CD8-positive, alpha-beta memory T cell (primary cell): Measurements from ENCODE around the gene AMZ2. TPM values are rescaled to one million over a fixed set of nuclear protein-coding genes. Genes with fewer than 3 reads are reported as not detected.
A peak's percentile ranks its signal among the peaks of the same experiment; 100 is the strongest.
"Not testable (repeated sequence)": the region's sequence is repeated elsewhere in the genome, so short reads cannot be mapped to it uniquely, and the experiment has no call there.

Source experiments
- CTCF ChIA-PET: fragments of 350-600 bp; sonication (Branson Sonifier 250); formaldehyde crosslinking; loops from one replicate; lab custom pipeline; 2021; ENCODE audit warnings: antibody characterized with exemption; lab: Charles Lee
- POLR2A ChIA-PET: fragments of 350-600 bp; sonication (Branson Sonifier 250); formaldehyde crosslinking; loops from one replicate; lab custom pipeline; 2021; ENCODE audit warnings: antibody characterized with exemption; lab: Charles Lee
- DNase-seq, 5 donors: peaks; one replicate each; pipeline versions ENCODE4 v3.0.0 to v3.0.0-alpha.2; 2020 to 2022; ENCODE audit warnings: mixed read lengths in 1 of 5
- H3K27ac ChIP-seq: one replicate; pipeline ENCODE4 v1.7.0; 2013; ENCODE audit warnings: low read depth, mild to moderate bottlenecking, low read length, moderate library complexity
- H3K27me3 ChIP-seq: 2 replicates; pipeline ENCODE4 v1.7.0; 2013; ENCODE audit warnings: low read length, mild to moderate bottlenecking; ENCODE audit not compliant: insufficient read depth, poor library complexity, severe bottlenecking
- H3K36me3 ChIP-seq: 2 replicates; pipeline ENCODE4 v1.7.0; 2013; ENCODE audit warnings: mild to moderate bottlenecking, low read length, moderate library complexity; ENCODE audit not compliant: insufficient read depth
- H3K4me1 ChIP-seq: 2 replicates; pipeline ENCODE4 v1.7.0; 2013; ENCODE audit warnings: mild to moderate bottlenecking, low read length, moderate library complexity; ENCODE audit not compliant: insufficient read depth
- H3K4me3 ChIP-seq: 2 replicates; pipeline ENCODE4 v1.7.0; 2013; ENCODE audit warnings: mild to moderate bottlenecking, low read length
- H3K9me3 ChIP-seq: 2 replicates; pipeline ENCODE4 v1.7.0; 2013; ENCODE audit warnings: mild to moderate bottlenecking, low read length
- H3K27ac Mint-ChIP-seq, 8 donors: one replicate each; pipeline ENCODE4 v1.8.0; 2020 to 2021; ENCODE audit warnings: mixed read lengths in 8 of 8, mild to moderate bottlenecking in 6 of 8, inconsistent platforms in 3 of 8, moderate library complexity in 3 of 8
- H3K27me3 Mint-ChIP-seq, 2 donors: one replicate each; pipeline ENCODE4 v1.8.0; 2020 to 2021; ENCODE audit warnings: mixed read lengths in 2 of 2, mild to moderate bottlenecking in 1 of 2, moderate library complexity in 1 of 2
- H3K36me3 Mint-ChIP-seq, 3 donors: one replicate each; pipeline ENCODE4 v1.8.0; 2020 to 2021; ENCODE audit warnings: mixed read lengths in 3 of 3, inconsistent platforms in 1 of 3, mild to moderate bottlenecking in 1 of 3
- H3K4me1 Mint-ChIP-seq, 3 donors: one replicate each; pipeline ENCODE4 v1.8.0; 2020 to 2021; ENCODE audit warnings: mixed read lengths in 3 of 3, inconsistent platforms in 1 of 3, mild to moderate bottlenecking in 1 of 3
- H3K4me3 Mint-ChIP-seq, 7 donors: one replicate each; pipeline ENCODE4 v1.8.0; 2020 to 2021; ENCODE audit warnings: mixed read lengths in 7 of 7, mild to moderate bottlenecking in 6 of 7, moderate library complexity in 4 of 7, inconsistent platforms in 2 of 7
- H3K9me3 Mint-ChIP-seq, 5 donors: one replicate each; pipeline ENCODE4 v1.8.0; 2020 to 2022; ENCODE audit warnings: mixed read lengths in 5 of 5, mild to moderate bottlenecking in 3 of 5, moderate library complexity in 2 of 5, inconsistent platforms in 1 of 5
- polyA plus RNA-seq: library from polyadenylated mRNA; unstranded; fragments of 300-500 nt; fragmentation: Illumina TruSeq; gene quantifications from one replicate; pipeline ENCODE4 v1.2.3, GENCODE V29; 2021
- total RNA-seq, 2 experiments: library from RNA; stranded (reverse); gene quantifications; one replicate each; pipeline ENCODE4 v1.2.3, GENCODE V29; 2021

The AMZ2 gene
- total and polyA plus RNA-seq, 3 experiments from 2014 or later = 113 to 141 (median 118) TPM

GRCh38 chr17:68204736-68205135, 43.1 kb upstream of the AMZ2 start:
- ChIA-PET POLR2A (interaction anchor here (0.6 to 4.3 kb wide), 8 partner anchors 24 to 256 kb away, joined by 3 to 53 read pairs (median 4); partner anchors contain the start of gene AMZ2), CTCF (interaction anchor here (0.8 to 8.1 kb wide), 28 partner anchors 8 to 261 kb away, joined by 3 to 123 read pairs (median 4); partner anchors contain the start of genes AMZ2, ARSG, SLC16A6 and WIPI1)

GRCh38 chr17:68205251-68205807, 42.5 kb upstream of the AMZ2 start:
- H3K4me3 Mint-ChIP-seq = peak overlapping the region; percentile 87 to 97 (median 91)
- no peaks in the 10 kb centered on the region for H3K9me3 Mint-ChIP-seq
- peaks cover 14% of the 10 kb centered on the region for H3K4me1 ChIP-seq
- ChIA-PET POLR2A (interaction anchor here (0.6 to 4.3 kb wide), 19 partner anchors 9 to 255 kb away, joined by 3 to 53 read pairs (median 5); partner anchors contain the start of genes AMZ2, ARSG and SLC16A6), CTCF (interaction anchor here (0.6 to 8.1 kb wide), 39 partner anchors 8 to 261 kb away, joined by 3 to 123 read pairs (median 4); partner anchors contain the start of genes AMZ2 and WIPI1)
- H3K27me3 Mint-ChIP-seq = peaks cover 0 to 2% of the 10 kb centered on the region in 2 donors
- peaks cover 29 to 48% (median 32%) of the 10 kb centered on the region in 3 donors for H3K4me1 Mint-ChIP-seq
- H3K36me3 ChIP-seq = peaks cover 4% of the 10 kb centered on the region
- peak overlapping the region; percentile 69 for H3K27ac ChIP-seq
- no peaks in the 10 kb centered on the region for H3K9me3 ChIP-seq
- peak; percentile 88 to 92 (median 90) for DNase-seq
- peaks cover 0 to 28% (median 6%) of the 10 kb centered on the region in 3 donors for H3K36me3 Mint-ChIP-seq
- H3K4me3 ChIP-seq = peak overlapping the region; percentile 58
- no peaks in the 10 kb centered on the region for H3K27me3 ChIP-seq
- peak overlapping the region; percentile 84 to 96 (median 90) for H3K27ac Mint-ChIP-seq

More at GRCh38 chr17:68204736-68205135, 43.1 kb upstream of the AMZ2 start:
- Mint-ChIP-seq H3K9me3 (no peaks in the 10 kb centered on the region), H3K36me3 (peaks cover 0 to 26% (median 3%) of the 10 kb centered on the region in 3 donors), H3K27ac (peak overlapping the region in 7 of 8 donors; percentile 26 to 96 (median 66)), H3K4me1 (peaks cover 32 to 49% (median 34%) of the 10 kb centered on the region in 3 donors), H3K4me3 (peak overlapping the region; percentile 87 to 97 (median 91)), H3K27me3 (peaks cover 0 to 2% of the 10 kb centered on the region in 2 donors)
- no peak for DNase-seq
- Histone ChIP-seq H3K36me3 (no peaks in the 10 kb centered on the region), H3K9me3 (no peaks in the 10 kb centered on the region), H3K4me3 (peak overlapping the region; percentile 58), H3K4me1 (peaks cover 20% of the 10 kb centered on the region), H3K27ac (peak overlapping the region; percentile 69), H3K27me3 (no peaks in the 10 kb centered on the region)

- DNase-seq = peak in 4 of 5 donors; percentile 20 to 80 (median 58)
- H3K27ac ChIP-seq = peak overlapping the region; percentile 69
- ChIA-PET CTCF (interaction anchor here (0.6 to 8.1 kb wide), 23 partner anchors 9 to 260 kb away, joined by 3 to 123 read pairs (median 5); partner anchors contain the start of gene AMZ2), POLR2A (interaction anchor here (0.5 to 4.3 kb wide), 21 partner anchors 9 to 254 kb away, joined by 3 to 53 read pairs (median 5); partner anchors contain the start of genes AMZ2, ARSG and SLC16A6)
- peaks cover 0 to 36% (median 14%) of the 10 kb centered on the region in 3 donors for H3K36me3 Mint-ChIP-seq
- H3K4me3 ChIP-seq = peak overlapping the region; percentile 91
- H3K27ac Mint-ChIP-seq = peak overlapping the region; percentile 86 to 95 (median 91)
- peaks cover 8% of the 10 kb centered on the region for H3K4me1 ChIP-seq
- no peaks in the 10 kb centered on the region for H3K27me3 ChIP-seq
- peaks cover 0 to 2% of the 10 kb centered on the region in 2 donors for H3K27me3 Mint-ChIP-seq
- peaks cover 8% of the 10 kb centered on the region for H3K36me3 ChIP-seq
- peak overlapping the region; percentile 88 to 97 (median 91) for H3K4me3 Mint-ChIP-seq
- no peaks in the 10 kb centered on the region for H3K9me3 ChIP-seq
- no peaks in the 10 kb centered on the region for H3K9me3 Mint-ChIP-seq
- H3K4me1 Mint-ChIP-seq = peaks cover 33 to 48% (median 36%) of the 10 kb centered on the region in 3 donors
Observed at GRCh38 chr17:68205808-68206720, 41.8 kb upstream of the AMZ2 start.

- no peak overlapping the region for H3K4me3 ChIP-seq
- DNase-seq = no peak
- POLR2A ChIA-PET = interaction anchor here (0.6 kb wide), 1 partner anchor 83 kb away, joined by 3 read pairs; the partner anchor contains the start of gene SLC16A6
- peaks cover 6% of the 10 kb centered on the region for H3K4me1 ChIP-seq
- Mint-ChIP-seq H3K27me3 (peaks cover 0 to 2% of the 10 kb centered on the region in 2 donors), H3K27ac (peak overlapping the region in 1 of 8 donors; percentile 95), H3K4me1 (peaks cover 32 to 44% (median 41%) of the 10 kb centered on the region in 3 donors), H3K36me3 (peaks cover 2 to 41% (median 15%) of the 10 kb centered on the region in 3 donors), H3K4me3 (peak overlapping the region in 6 of 7 donors; percentile 10 to 91 (median 70)), H3K9me3 (no peaks in the 10 kb centered on the region)
- peaks cover 8% of the 10 kb centered on the region for H3K36me3 ChIP-seq
- H3K27me3 ChIP-seq = no peaks in the 10 kb centered on the region
- no peak overlapping the region for H3K27ac ChIP-seq
- CTCF ChIA-PET = interaction anchor here (1.2 to 1.4 kb wide), 2 partner anchors 13 to 45 kb away, joined by 3 read pairs; no protein-coding TSS in a partner anchor
- no peaks in the 10 kb centered on the region for H3K9me3 ChIP-seq
Observed at GRCh38 chr17:68207651-68208253, 40.1 kb upstream of the AMZ2 start.

- POLR2A ChIA-PET = interaction anchor here (0.6 kb wide), 1 partner anchor 82 kb away, joined by 3 read pairs; the partner anchor contains the start of gene SLC16A6
- not testable (repeated sequence) for H3K27me3 ChIP-seq, H3K4me1 ChIP-seq, H3K9me3 ChIP-seq, H3K27ac ChIP-seq, H3K27me3 Mint-ChIP-seq, H3K4me3 ChIP-seq, H3K9me3 Mint-ChIP-seq, DNase-seq, H3K36me3 ChIP-seq
- Mint-ChIP-seq H3K27ac (peak overlapping the region in 6 of 8 donors; percentile 24 to 80 (median 56)), H3K36me3 (peaks cover 4 to 49% (median 18%) of the 10 kb centered on the region in 3 donors), H3K4me1 (peaks cover 38 to 53% (median 50%) of the 10 kb centered on the region in 3 donors), H3K4me3 (peak overlapping the region in 6 of 7 donors; percentile 46 to 77 (median 64))
- CTCF ChIA-PET = interaction anchor here (1.2 to 1.4 kb wide), 2 partner anchors 14 to 44 kb away, joined by 3 read pairs; no protein-coding TSS in a partner anchor
Observed at GRCh38 chr17:68208651-68209050, 39.2 kb upstream of the AMZ2 start.

- not testable (repeated sequence) for DNase-seq, H3K9me3 ChIP-seq, H3K27me3 Mint-ChIP-seq, H3K4me3 ChIP-seq, H3K9me3 Mint-ChIP-seq, H3K4me1 ChIP-seq, H3K27ac ChIP-seq, H3K36me3 ChIP-seq, H3K27me3 ChIP-seq
- H3K4me1 Mint-ChIP-seq = peaks cover 44 to 59% (median 57%) of the 10 kb centered on the region in 3 donors
- peak overlapping the region in 1 of 7 donors; percentile 59 for H3K4me3 Mint-ChIP-seq
- ChIA-PET CTCF (interaction anchor here (1.0 to 1.4 kb wide), 3 partner anchors 14 to 43 kb away, joined by 3 to 4 read pairs (median 3); no protein-coding TSS in a partner anchor), POLR2A (interaction anchor here (0.6 to 0.7 kb wide), 4 partner anchors 18 to 967 kb away, joined by 3 to 5 read pairs (median 4); no protein-coding TSS in a partner anchor)
- peak overlapping the region in 1 of 8 donors; percentile 17 for H3K27ac Mint-ChIP-seq
- peaks cover 4 to 56% (median 18%) of the 10 kb centered on the region in 3 donors for H3K36me3 Mint-ChIP-seq
Observed at GRCh38 chr17:68209191-68209900, 38.5 kb upstream of the AMZ2 start.
